ENCODE measurements around the gene MAD1L1.

DNA sequence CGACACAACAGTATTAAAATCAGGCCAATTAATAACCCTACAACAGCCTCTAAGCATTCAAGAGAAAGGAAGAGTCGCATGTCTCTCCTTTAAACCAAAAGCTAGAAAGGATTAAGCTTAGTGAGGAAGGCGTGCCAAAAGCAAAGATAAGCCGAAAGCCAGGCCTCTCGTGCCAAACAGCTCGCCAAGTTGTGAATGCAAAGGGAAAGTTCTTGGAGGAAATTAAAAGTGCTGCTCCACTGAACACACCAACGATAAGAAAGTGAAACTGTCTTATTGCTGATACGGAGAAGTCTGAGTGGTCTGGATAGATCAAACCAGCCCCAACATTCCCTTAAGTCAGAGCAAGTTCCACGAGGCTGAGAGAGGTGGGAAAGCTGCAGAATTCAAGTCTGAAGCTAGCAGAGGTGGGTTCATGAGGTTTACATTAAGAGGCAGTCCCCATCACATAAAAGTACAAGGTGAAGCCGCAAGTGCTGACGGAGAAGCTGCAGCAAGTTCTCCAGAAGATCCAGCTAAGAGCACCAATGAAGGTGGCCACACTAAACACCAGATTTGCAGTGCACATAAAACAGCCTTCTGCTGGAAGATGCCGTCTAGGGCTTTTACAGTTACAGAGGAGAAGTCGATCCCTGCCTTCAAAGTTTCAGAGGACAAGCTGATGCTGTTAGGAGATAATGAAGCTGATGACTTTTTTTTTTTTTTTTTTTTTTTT is 194.8 kb downstream of the MAD1L1 start:
- TF ChIP-seq, protein P1, sequence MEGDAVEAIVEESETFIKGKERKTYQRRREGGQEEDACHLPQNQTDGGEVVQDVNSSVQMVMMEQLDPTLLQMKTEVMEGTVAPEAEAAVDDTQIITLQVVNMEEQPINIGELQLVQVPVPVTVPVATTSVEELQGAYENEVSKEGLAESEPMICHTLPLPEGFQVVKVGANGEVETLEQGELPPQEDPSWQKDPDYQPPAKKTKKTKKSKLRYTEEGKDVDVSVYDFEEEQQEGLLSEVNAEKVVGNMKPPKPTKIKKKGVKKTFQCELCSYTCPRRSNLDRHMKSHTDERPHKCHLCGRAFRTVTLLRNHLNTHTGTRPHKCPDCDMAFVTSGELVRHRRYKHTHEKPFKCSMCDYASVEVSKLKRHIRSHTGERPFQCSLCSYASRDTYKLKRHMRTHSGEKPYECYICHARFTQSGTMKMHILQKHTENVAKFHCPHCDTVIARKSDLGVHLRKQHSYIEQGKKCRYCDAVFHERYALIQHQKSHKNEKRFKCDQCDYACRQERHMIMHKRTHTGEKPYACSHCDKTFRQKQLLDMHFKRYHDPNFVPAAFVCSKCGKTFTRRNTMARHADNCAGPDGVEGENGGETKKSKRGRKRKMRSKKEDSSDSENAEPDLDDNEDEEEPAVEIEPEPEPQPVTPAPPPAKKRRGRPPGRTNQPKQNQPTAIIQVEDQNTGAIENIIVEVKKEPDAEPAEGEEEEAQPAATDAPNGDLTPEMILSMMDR (IDR thresholded peaks at IDR 0.05 in 8 of 11, conservative IDR thresholded peaks at IDR 0.05 in 3 of 11): no peak
- TF ChIP-seq POLR2A (IDR thresholded peaks at IDR 0.05): no peak
- TF ChIP-seq POLR2AphosphoS5 (IDR thresholded peaks at IDR 0.05): peak in 1 of 3 donors; percentile 33
